Chondrocyte (in vitro differentiated cells): ENCODE data around the gene MAB21L2. TPM values are rescaled to one million over a fixed set of nuclear protein-coding genes. Genes with fewer than 3 reads are reported as not detected.
A peak's percentile ranks its signal among the peaks of the same experiment; 100 is the strongest.

Experiments
- DNase-seq: peaks from one replicate; pipeline ENCODE4 v3.0.0; 2021; ENCODE audit warnings: mixed read lengths, low spot score
- H3K27ac Mint-ChIP-seq: one replicate; pipeline ENCODE4 v1.8.0; 2021; ENCODE audit warnings: mild to moderate bottlenecking, moderate library complexity, mixed read lengths; ENCODE audit not compliant: unreplicated experiment
- H3K27me3 Mint-ChIP-seq: 2 replicates; pipeline ENCODE4 v1.8.0; 2021; ENCODE audit warnings: low read depth, mixed read lengths
- H3K36me3 Mint-ChIP-seq: 2 replicates; pipeline ENCODE4 v1.8.0; 2021; ENCODE audit warnings: low read depth, mixed read lengths
- H3K4me1 Mint-ChIP-seq: 2 replicates; pipeline ENCODE4 v1.8.0; 2021; ENCODE audit warnings: low read depth, mild to moderate bottlenecking, mixed read lengths
- H3K4me3 Mint-ChIP-seq: one replicate; pipeline ENCODE4 v1.8.0; 2021; ENCODE audit warnings: mild to moderate bottlenecking, moderate library complexity, mixed read lengths; ENCODE audit not compliant: unreplicated experiment
- H3K9me3 Mint-ChIP-seq: 2 replicates; pipeline ENCODE4 v1.8.0; 2021; ENCODE audit warnings: low read depth, mixed read lengths
- CTCF ChIP-seq: fragments of 200-600 bp; sonication (generic); IDR thresholded peaks from 2 replicates; pipeline ENCODE4 v1.5.0; 2021; ENCODE audit warnings: antibody characterized with exemption, mild to moderate bottlenecking, moderate library complexity
- total RNA-seq: library from RNA; stranded (reverse); gene quantifications from 3 replicates; pipeline ENCODE4 v1.2.1, GENCODE V29; 2021

MAB21L2 gene
- total RNA-seq, 1 donor from 2014 or later, result 4.2 TPM

GRCh38 chr4:150588316-150588715 lies 6.4 kb downstream of the MAB21L2 start:
- peaks cover 59% of the 10 kb centered on the region for H3K4me1 Mint-ChIP-seq
- no peaks in the 10 kb centered on the region for H3K36me3 Mint-ChIP-seq
- H3K9me3 Mint-ChIP-seq, result no peaks in the 10 kb centered on the region
- no peak for DNase-seq
- no peak overlapping the region for H3K27ac Mint-ChIP-seq
- no peak for TF ChIP-seq CTCF
- H3K4me3 Mint-ChIP-seq, result no peak overlapping the region
- no peaks in the 10 kb centered on the region for H3K27me3 Mint-ChIP-seq

GRCh38 chr4:150589157-150589556 lies 7.2 kb downstream of the MAB21L2 start:
- no peak overlapping the region for H3K4me3 Mint-ChIP-seq
- no peaks in the 10 kb centered on the region for H3K27me3 Mint-ChIP-seq
- DNase-seq, result no peak
- no peaks in the 10 kb centered on the region for H3K9me3 Mint-ChIP-seq
- H3K36me3 Mint-ChIP-seq, result no peaks in the 10 kb centered on the region
- peaks cover 52% of the 10 kb centered on the region for H3K4me1 Mint-ChIP-seq
- no peak for TF ChIP-seq CTCF
- no peak overlapping the region for H3K27ac Mint-ChIP-seq

GRCh38 chr4:150590631-150591030 lies 8.7 kb downstream of the MAB21L2 start:
- Mint-ChIP-seq H3K4me1 (peaks cover 50% of the 10 kb centered on the region), H3K4me3 (no peak overlapping the region)
- TF ChIP-seq CTCF, result peak; percentile 37

GRCh38 chr4:150591406-150591805 lies 9.5 kb downstream of the MAB21L2 start:
- no peak for DNase-seq
- Mint-ChIP-seq H3K27me3 (no peaks in the 10 kb centered on the region), H3K4me3 (no peak overlapping the region), H3K27ac (peak overlapping the region; percentile 81), H3K9me3 (no peaks in the 10 kb centered on the region), H3K4me1 (peaks cover 43% of the 10 kb centered on the region), H3K36me3 (no peaks in the 10 kb centered on the region)
- TF ChIP-seq CTCF, result peak; percentile 14

More at GRCh38 chr4:150590631-150591030, 8.7 kb downstream of the MAB21L2 start:
- Mint-ChIP-seq H3K36me3 (no peaks in the 10 kb centered on the region), H3K27ac (no peak overlapping the region), H3K9me3 (no peaks in the 10 kb centered on the region), H3K27me3 (no peaks in the 10 kb centered on the region)
- no peak for DNase-seq

- Mint-ChIP-seq H3K4me3 (no peak overlapping the region), H3K27me3 (no peaks in the 10 kb centered on the region), H3K27ac (peak overlapping the region; percentile 63)
Observed at GRCh38 chr4:150591904-150592303, 10.0 kb downstream of the MAB21L2 start.

More at GRCh38 chr4:150591904-150592303, 10.0 kb downstream of the MAB21L2 start:
- Mint-ChIP-seq H3K36me3 (no peaks in the 10 kb centered on the region), H3K9me3 (no peaks in the 10 kb centered on the region), H3K4me1 (peaks cover 39% of the 10 kb centered on the region)
- DNase-seq, result no peak
- TF ChIP-seq CTCF, result no peak
